ACHN (cell line): ENCODE results near the gene PPP1R1A.

Experiments used
- DNase-seq: peaks from one replicate; pipeline ENCODE4 v3.0.0-alpha.2; 2015
- in situ Hi-C: cut with HindIII; loops from 2 replicates; pipeline ENCODE4 v1.10.0; 2017; ENCODE audit warnings: low sequenced_read_pairs, low pct_ligation_motif_present, low pct_unique_long_range_greater_than_20kb

The PPP1R1A gene

GRCh38 chr12:54583726-54584125, 4.7 kb downstream of the PPP1R1A start:
- DNase-seq, result no peak
- in situ Hi-C loops, result no loop called here

- DNase-seq, result no peak
- in situ Hi-C loops, result no loop called here
Measured at GRCh38 chr12:54581412-54581811, 7.0 kb downstream of the PPP1R1A start.

GRCh38 chr12:54579696-54580333, 8.6 kb downstream of the PPP1R1A start:
- in situ Hi-C loops, result no loop called here
- DNase-seq, result peak; percentile 81

GRCh38 chr12:54579258-54579657, 9.2 kb downstream of the PPP1R1A start:
- DNase-seq, result no peak
- in situ Hi-C loops, result no loop called here

GRCh38 chr12:54578778-54579177, 9.7 kb downstream of the PPP1R1A start:
- in situ Hi-C loops, result no loop called here
- no peak for DNase-seq

- DNase-seq, result no peak
- in situ Hi-C loops, result no loop called here
Measured at GRCh38 chr12:54572881-54573280, 15.6 kb downstream of the PPP1R1A start.

GRCh38 chr12:54571193-54572188, 17.0 kb downstream of the PPP1R1A start:
- DNase-seq, result no peak
- in situ Hi-C loops, result no loop called here

GRCh38 chr12:54569995-54570528, 18.4 kb downstream of the PPP1R1A start:
- no peak for DNase-seq
- in situ Hi-C loops, result no loop called here

- DNase-seq, result no peak
- in situ Hi-C loops, result no loop called here
Measured at GRCh38 chr12:54569072-54569471, 19.4 kb downstream of the PPP1R1A start.

- in situ Hi-C loops, result no loop called here
- no peak for DNase-seq
Measured at GRCh38 chr12:54566792-54567191, 21.7 kb downstream of the PPP1R1A start.

- in situ Hi-C loops, result no loop called here
- DNase-seq, result no peak
Measured at GRCh38 chr12:54565986-54566544, 22.4 kb downstream of the PPP1R1A start.

GRCh38 chr12:54565310-54565985, 23.0 kb downstream of the PPP1R1A start:
- no peak for DNase-seq
- in situ Hi-C loops, result no loop called here

GRCh38 chr12:54564768-54565167, 23.7 kb downstream of the PPP1R1A start:
- in situ Hi-C loops, result no loop called here
- no peak for DNase-seq

GRCh38 chr12:54563787-54564186, 24.7 kb downstream of the PPP1R1A start:
- in situ Hi-C loops, result no loop called here
- DNase-seq, result no peak

GRCh38 chr12:54562750-54563356, 25.6 kb downstream of the PPP1R1A start:
- in situ Hi-C loops, result no loop called here

GRCh38 chr12:54561164-54561563, 27.3 kb downstream of the PPP1R1A start:
- in situ Hi-C loops, result no loop called here
- no peak for DNase-seq

More at GRCh38 chr12:54562750-54563356, 25.6 kb downstream of the PPP1R1A start:
- no peak for DNase-seq

GRCh38 chr12:54560374-54560858, 28.0 kb downstream of the PPP1R1A start:
- in situ Hi-C loops, result no loop called here
- DNase-seq, result peak; percentile 81

GRCh38 chr12:54558759-54559158, 29.7 kb downstream of the PPP1R1A start:
- in situ Hi-C loops, result no loop called here
- DNase-seq, result no peak
